Astrocyte of the cerebellum (primary cell): ENCODE results near the gene ITPKA.

Experiments used
- DNase-seq: peaks from one replicate; pipeline ENCODE4 v3.0.0-alpha.2; 2011; ENCODE audit warnings: low read depth
- H3K4me3 ChIP-seq: 2 replicates; pipeline ENCODE4 v1.5.1; 2011; ENCODE audit warnings: mild to moderate bottlenecking, low read depth, low read length, moderate library complexity
- CTCF ChIP-seq: IDR thresholded peaks from 2 replicates; pipeline ENCODE4 v1.5.1; 2012; ENCODE audit warnings: low read length, low read depth, moderate library complexity, mild to moderate bottlenecking; ENCODE audit errors: missing control alignments
- in situ Hi-C: cut with HindIII; loops from 2 replicates; pipeline ENCODE4 v1.10.0; 2017; ENCODE audit warnings: low sequenced_read_pairs

ITPKA gene

GRCh38 chr15:41483115-41483514, 10.6 kb upstream of the ITPKA start:
- no peak for TF ChIP-seq CTCF
- no peak overlapping the region for H3K4me3 ChIP-seq
- in situ Hi-C loops, result no loop called here
- DNase-seq, result no peak

GRCh38 chr15:41483519-41483918, 10.2 kb upstream of the ITPKA start:
- no peak for TF ChIP-seq CTCF
- no peak for DNase-seq
- in situ Hi-C loops, result no loop called here
- H3K4me3 ChIP-seq, result no peak overlapping the region

- no peak for TF ChIP-seq CTCF
- H3K4me3 ChIP-seq, result no peak overlapping the region
- in situ Hi-C loops, result no loop called here
- no peak for DNase-seq
Measured at GRCh38 chr15:41484937-41485625, 8.6 kb upstream of the ITPKA start.

- TF ChIP-seq CTCF, result no peak
- DNase-seq, result no peak
- H3K4me3 ChIP-seq, result no peak overlapping the region
- in situ Hi-C loops, result no loop called here
Measured at GRCh38 chr15:41486286-41486685, 7.4 kb upstream of the ITPKA start.

- DNase-seq, result no peak
- H3K4me3 ChIP-seq, result no peak overlapping the region
- no peak for TF ChIP-seq CTCF
- in situ Hi-C loops, result no loop called here
Measured at GRCh38 chr15:41487381-41487780, 6.3 kb upstream of the ITPKA start.

GRCh38 chr15:41487802-41488201, 5.9 kb upstream of the ITPKA start:
- TF ChIP-seq CTCF, result no peak
- DNase-seq, result no peak
- no peak overlapping the region for H3K4me3 ChIP-seq
- in situ Hi-C loops, result no loop called here
